Measurements from ENCODE around the gene IGSF22. TPM values are rescaled to one million over a fixed set of nuclear protein-coding genes. Genes with fewer than 3 reads are reported as not detected.
"Not testable (repeated sequence)": the region's sequence is repeated elsewhere in the genome, so short reads cannot be mapped to it uniquely, and the experiment has no call there.

IGSF22 gene
- total RNA-seq, 4 donors from 2014 or later, result 0.33 to 0.93 (median 0.78) TPM; not detected in 1

GRCh38 chr11:18669711-18670110 is 56.3 kb downstream of the IGSF22 start:
- H3K27me3 ChIP-seq, result no peaks in the 10 kb centered on the region
- no peaks in the 10 kb centered on the region for H3K4me1 ChIP-seq
- no peak for DNase-seq
- TF ChIP-seq POLR2A (IDR thresholded peaks at IDR 0.05), result no peak
- no peak for TF ChIP-seq CTCF (IDR thresholded peaks at IDR 0.05)
- WGBS, 2 donors, result 66 to 81% methylated on average over 4 of the region's 4 CpGs
- no peak overlapping the region for H3K4me3 ChIP-seq (replicated peaks in 1 of 3)
- intact Hi-C loops (cut with DNase I), result no loop called here
- H3K27ac ChIP-seq, result no peak overlapping the region
- no peaks in the 10 kb centered on the region for H3K9me3 ChIP-seq
- no peaks in the 10 kb centered on the region for H3K36me3 ChIP-seq

GRCh38 chr11:18669219-18669596 is 56.8 kb downstream of the IGSF22 start:
- DNase-seq, result no peak
- intact Hi-C loops (cut with DNase I), result no loop called here
- H3K27me3 ChIP-seq, result no peaks in the 10 kb centered on the region
- TF ChIP-seq CTCF (IDR thresholded peaks at IDR 0.05) (no peak), POLR2A (IDR thresholded peaks at IDR 0.05) (no peak)
- H3K9me3 ChIP-seq, result no peaks in the 10 kb centered on the region
- H3K36me3 ChIP-seq, result no peaks in the 10 kb centered on the region
- no peak overlapping the region for H3K27ac ChIP-seq
- 38 to 39% methylated on average over 2 of the region's 2 CpGs for WGBS, 2 donors
- H3K4me3 ChIP-seq (replicated peaks in 1 of 3), result no peak overlapping the region
- no peaks in the 10 kb centered on the region for H3K4me1 ChIP-seq

GRCh38 chr11:18668131-18668530 is 57.9 kb downstream of the IGSF22 start:
- H3K36me3 ChIP-seq, result no peaks in the 10 kb centered on the region
- H3K27ac ChIP-seq, result no peak overlapping the region
- intact Hi-C loops (cut with DNase I), result no loop called here
- H3K27me3 ChIP-seq, result no peaks in the 10 kb centered on the region
- 90 to 92% methylated on average over 4 of the region's 4 CpGs for WGBS, 2 donors
- DNase-seq, result no peak
- no peaks in the 10 kb centered on the region for H3K9me3 ChIP-seq
- no peak overlapping the region for H3K4me3 ChIP-seq (replicated peaks in 1 of 3)
- no peak for TF ChIP-seq POLR2A (IDR thresholded peaks at IDR 0.05)
- TF ChIP-seq CTCF (IDR thresholded peaks at IDR 0.05), result no peak
- H3K4me1 ChIP-seq, result no peaks in the 10 kb centered on the region

GRCh38 chr11:18665353-18665872 is 60.6 kb downstream of the IGSF22 start:
- H3K27me3 ChIP-seq; H3K4me3 ChIP-seq (replicated peaks in 1 of 3); DNase-seq; H3K36me3 ChIP-seq; intact Hi-C loops (cut with DNase I); H3K27ac ChIP-seq; H3K4me1 ChIP-seq; H3K9me3 ChIP-seq: not testable (repeated sequence)
- 63 to 86% methylated on average over 10 of the region's 10 CpGs for WGBS, 2 donors

GRCh38 chr11:18657673-18658072 is 68.3 kb downstream of the IGSF22 start:
- Histone ChIP-seq H3K9me3 (no peaks in the 10 kb centered on the region), H3K36me3 (no peaks in the 10 kb centered on the region), H3K4me3 (replicated peaks in 1 of 3) (no peak overlapping the region), H3K4me1 (no peaks in the 10 kb centered on the region), H3K27me3 (no peaks in the 10 kb centered on the region), H3K27ac (no peak overlapping the region)
- WGBS, 2 donors, result 81 to 86% methylated on average over 5 of the region's 5 CpGs
- TF ChIP-seq CTCF (IDR thresholded peaks at IDR 0.05), result no peak
- no peak for TF ChIP-seq POLR2A (IDR thresholded peaks at IDR 0.05)
- intact Hi-C loops (cut with DNase I), result no loop called here
- DNase-seq, result no peak

Other genes starting within 250 kb of the IGSF22 start
- 100 to 1,000 TPM in 2 of 4 donors, 10 to 100 TPM in 2; 71.5 to 147 (median 99.3) TPM for gene TSG101, start 199.2 kb downstream of the IGSF22 start, total RNA-seq
- gene UEVLD, start 137.5 kb downstream of the IGSF22 start, total RNA-seq, result 10 to 100 TPM; 19.5 to 37.9 (median 35.4) TPM
- gene MISFA, start 126.4 kb downstream of the IGSF22 start, total RNA-seq, result 1 to 10 TPM in 3 of 4 donors, not detected in 1; 1.3 to 5.7 (median 4.4) TPM
- gene SPTY2D1, start 91.8 kb downstream of the IGSF22 start, total RNA-seq, result 10 to 100 TPM; 18.1 to 26.9 (median 24.9) TPM
- 10 to 100 TPM in 1 of 4 donors, 1 to 10 TPM in 3; 5.8 to 13.2 (median 6.2) TPM for gene TMEM86A, start 27.4 kb downstream of the IGSF22 start, total RNA-seq
- 1 to 10 TPM in 1 of 4 donors, under 1 TPM in 2, not detected in 1; 0.44 to 1.1 (median 0.56) TPM for gene PTPN5, start 65.6 kb upstream of the IGSF22 start, total RNA-seq
- not detected for gene MRGPRX1, start 213.2 kb upstream of the IGSF22 start, total RNA-seq

Data from thyroid gland (tissue), 4 donors.